Measurements from ENCODE around the gene CCDC73.

GRCh38 chr11:32555091-32555490 is 239.4 kb downstream of the CCDC73 start:
- TF ChIP-seq, protein P1, sequence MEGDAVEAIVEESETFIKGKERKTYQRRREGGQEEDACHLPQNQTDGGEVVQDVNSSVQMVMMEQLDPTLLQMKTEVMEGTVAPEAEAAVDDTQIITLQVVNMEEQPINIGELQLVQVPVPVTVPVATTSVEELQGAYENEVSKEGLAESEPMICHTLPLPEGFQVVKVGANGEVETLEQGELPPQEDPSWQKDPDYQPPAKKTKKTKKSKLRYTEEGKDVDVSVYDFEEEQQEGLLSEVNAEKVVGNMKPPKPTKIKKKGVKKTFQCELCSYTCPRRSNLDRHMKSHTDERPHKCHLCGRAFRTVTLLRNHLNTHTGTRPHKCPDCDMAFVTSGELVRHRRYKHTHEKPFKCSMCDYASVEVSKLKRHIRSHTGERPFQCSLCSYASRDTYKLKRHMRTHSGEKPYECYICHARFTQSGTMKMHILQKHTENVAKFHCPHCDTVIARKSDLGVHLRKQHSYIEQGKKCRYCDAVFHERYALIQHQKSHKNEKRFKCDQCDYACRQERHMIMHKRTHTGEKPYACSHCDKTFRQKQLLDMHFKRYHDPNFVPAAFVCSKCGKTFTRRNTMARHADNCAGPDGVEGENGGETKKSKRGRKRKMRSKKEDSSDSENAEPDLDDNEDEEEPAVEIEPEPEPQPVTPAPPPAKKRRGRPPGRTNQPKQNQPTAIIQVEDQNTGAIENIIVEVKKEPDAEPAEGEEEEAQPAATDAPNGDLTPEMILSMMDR (IDR thresholded peaks at IDR 0.05 in 2 of 3, conservative IDR thresholded peaks at IDR 0.05 in 1 of 3; ENCODE audit: control insufficient read depth in 2 of 3, extremely low read depth in 1 of 3, insufficient read depth in 1 of 3, low read depth in 3 of 3, low read length in 3 of 3): no peak
- TF ChIP-seq RAD21 (IDR thresholded peaks at IDR 0.05; ENCODE audit: insufficient read depth, low read depth, low read length) (no peak), EZH2 (IDR thresholded peaks at IDR 0.05; ENCODE audit: borderline replicate concordance, control insufficient read depth, low read depth, low read length) (no peak), CREB1 (IDR thresholded peaks at IDR 0.05; ENCODE audit: low read depth) (no peak), HDAC2 (IDR thresholded peaks at IDR 0.05) (no peak), POLR2A (IDR thresholded peaks at IDR 0.05; ENCODE audit: low read depth, low read length) (no peak), SRF (IDR thresholded peaks at IDR 0.05; ENCODE audit: low read depth in 2 of 2, low read length in 2 of 2) (no peak), FOXK2 (IDR thresholded peaks at IDR 0.05) (no peak), POLR2AphosphoS2 (IDR thresholded peaks at IDR 0.05; ENCODE audit: low read depth, low read length) (no peak), JUNB (IDR thresholded peaks at IDR 0.05) (no peak), ESRRA (IDR thresholded peaks at IDR 0.05; ENCODE audit: low read length) (no peak), YY1 (IDR thresholded peaks at IDR 0.05; ENCODE audit: low read depth, low read length) (no peak), TARDBP (IDR thresholded peaks at IDR 0.05; ENCODE audit: borderline replicate concordance) (no peak)
- TF ChIP-seq, protein P2, sequence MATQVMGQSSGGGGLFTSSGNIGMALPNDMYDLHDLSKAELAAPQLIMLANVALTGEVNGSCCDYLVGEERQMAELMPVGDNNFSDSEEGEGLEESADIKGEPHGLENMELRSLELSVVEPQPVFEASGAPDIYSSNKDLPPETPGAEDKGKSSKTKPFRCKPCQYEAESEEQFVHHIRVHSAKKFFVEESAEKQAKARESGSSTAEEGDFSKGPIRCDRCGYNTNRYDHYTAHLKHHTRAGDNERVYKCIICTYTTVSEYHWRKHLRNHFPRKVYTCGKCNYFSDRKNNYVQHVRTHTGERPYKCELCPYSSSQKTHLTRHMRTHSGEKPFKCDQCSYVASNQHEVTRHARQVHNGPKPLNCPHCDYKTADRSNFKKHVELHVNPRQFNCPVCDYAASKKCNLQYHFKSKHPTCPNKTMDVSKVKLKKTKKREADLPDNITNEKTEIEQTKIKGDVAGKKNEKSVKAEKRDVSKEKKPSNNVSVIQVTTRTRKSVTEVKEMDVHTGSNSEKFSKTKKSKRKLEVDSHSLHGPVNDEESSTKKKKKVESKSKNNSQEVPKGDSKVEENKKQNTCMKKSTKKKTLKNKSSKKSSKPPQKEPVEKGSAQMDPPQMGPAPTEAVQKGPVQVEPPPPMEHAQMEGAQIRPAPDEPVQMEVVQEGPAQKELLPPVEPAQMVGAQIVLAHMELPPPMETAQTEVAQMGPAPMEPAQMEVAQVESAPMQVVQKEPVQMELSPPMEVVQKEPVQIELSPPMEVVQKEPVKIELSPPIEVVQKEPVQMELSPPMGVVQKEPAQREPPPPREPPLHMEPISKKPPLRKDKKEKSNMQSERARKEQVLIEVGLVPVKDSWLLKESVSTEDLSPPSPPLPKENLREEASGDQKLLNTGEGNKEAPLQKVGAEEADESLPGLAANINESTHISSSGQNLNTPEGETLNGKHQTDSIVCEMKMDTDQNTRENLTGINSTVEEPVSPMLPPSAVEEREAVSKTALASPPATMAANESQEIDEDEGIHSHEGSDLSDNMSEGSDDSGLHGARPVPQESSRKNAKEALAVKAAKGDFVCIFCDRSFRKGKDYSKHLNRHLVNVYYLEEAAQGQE (IDR thresholded peaks at IDR 0.05; ENCODE audit: low read depth, low read length): no peak

All from GM12878 (cell line).